Suprapubic skin (tissue), 3 donors: ENCODE results near the gene MINK1.

ENCODE experiments used
- CTCF ChIP-seq, 2 donors: fragments of 200-600 bp in 1 of 2; fragments of 450-650 bp in 1 of 2; sonication (generic) in 1 of 2; IDR thresholded peaks; one replicate each; pipeline ENCODE4 v1.5.1; 2016 to 2019; ENCODE audit warnings: antibody characterized with exemption in 2 of 2, mild to moderate bottlenecking in 1 of 2, moderate library complexity in 1 of 2
- EP300 ChIP-seq: sonication (generic); formaldehyde crosslinking; IDR thresholded peaks from one replicate; pipeline ENCODE4 v1.6.1; 2017; ENCODE audit warnings: antibody characterized with exemption
- POLR2A ChIP-seq, 2 donors: fragments of 450-650 bp; IDR thresholded peaks; one replicate each; pipeline ENCODE4 v1.6.1; 2017; ENCODE audit warnings: antibody characterized with exemption in 2 of 2, mild to moderate bottlenecking in 2 of 2, moderate library complexity in 2 of 2

- TF ChIP-seq CTCF (IDR thresholded peaks at IDR 0.05) (no peak), EP300 (no peak), POLR2A (IDR thresholded peaks at IDR 0.05) (no peak)
Measured at GRCh38 chr17:4945944-4946280, 112.8 kb downstream of the MINK1 start.
